ENCODE measurements around the gene ALDH1A3. TPM values are rescaled to one million over a fixed set of nuclear protein-coding genes. Genes with fewer than 3 reads are reported as not detected.
A peak's percentile ranks its signal among the peaks of the same experiment; 100 is the strongest.

Gene ALDH1A3
- 2.9 TPM for total RNA-seq
- long read RNA-seq, transcript ALDH1A3-201 (13 exons, 3,924 nt): major isoform, 6 of 6 reads
- long read RNA-seq, partial matches to known transcripts: 0 of 6 reads
- long read RNA-seq, other reads (novel, unspliced or antisense): 0 of 6 reads

DNA sequence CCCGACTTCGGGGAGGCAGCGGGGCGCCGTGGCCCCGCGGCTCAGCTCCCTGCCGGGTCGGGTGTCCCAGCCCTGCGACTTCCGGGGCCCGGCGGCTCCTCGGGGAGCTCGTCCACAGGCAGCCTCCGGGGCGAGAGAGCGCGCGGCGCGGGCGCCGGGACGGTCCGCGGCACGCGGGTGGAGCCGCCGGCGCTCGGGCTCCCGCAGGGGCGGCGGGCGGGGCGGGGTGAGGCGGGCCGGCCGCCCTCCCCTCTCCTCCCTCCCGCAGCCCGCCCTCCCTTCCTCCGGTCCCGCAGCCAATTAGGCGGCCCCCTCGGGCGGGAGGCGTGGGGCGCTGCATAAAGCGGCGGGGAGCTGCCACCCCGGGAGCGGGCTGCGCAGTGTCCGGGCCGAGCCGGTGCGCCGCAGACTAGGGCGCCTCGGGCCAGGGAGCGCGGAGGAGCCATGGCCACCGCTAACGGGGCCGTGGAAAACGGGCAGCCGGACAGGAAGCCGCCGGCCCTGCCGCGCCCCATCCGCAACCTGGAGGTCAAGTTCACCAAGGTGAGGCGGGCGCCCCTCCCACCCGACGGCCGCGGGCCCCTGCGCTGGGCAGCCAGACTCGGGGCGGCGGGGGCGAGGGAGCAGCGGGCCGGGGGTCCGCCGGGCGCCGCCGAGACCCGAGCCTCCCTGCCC lies at the start of gene ALDH1A3:
Gene ALDH1A3 (plus strand): TSS at position 368 of the 675 bp plus-strand sequence. CDS start 77 bp downstream, at position 445.
- intact Hi-C loops (cut with micrococcal nuclease): no loop called here
- Histone ChIP-seq H3K27me3 (ENCODE audit: low read depth) (peaks cover 98% of the 10 kb centered on the region), H3K36me3 (no peaks in the 10 kb centered on the region), H3K9me3 (replicated peaks) (no peaks in the 10 kb centered on the region), H3K27ac (replicated peaks) (no peak within 1 kb of the TSS), H3K4me1 (peaks cover 9% of the 10 kb centered on the region), H3K4me3 (peak within 1 kb of the TSS; percentile 66)
- peak; percentile 33 for DNase-seq
- TF ChIP-seq, protein P1, sequence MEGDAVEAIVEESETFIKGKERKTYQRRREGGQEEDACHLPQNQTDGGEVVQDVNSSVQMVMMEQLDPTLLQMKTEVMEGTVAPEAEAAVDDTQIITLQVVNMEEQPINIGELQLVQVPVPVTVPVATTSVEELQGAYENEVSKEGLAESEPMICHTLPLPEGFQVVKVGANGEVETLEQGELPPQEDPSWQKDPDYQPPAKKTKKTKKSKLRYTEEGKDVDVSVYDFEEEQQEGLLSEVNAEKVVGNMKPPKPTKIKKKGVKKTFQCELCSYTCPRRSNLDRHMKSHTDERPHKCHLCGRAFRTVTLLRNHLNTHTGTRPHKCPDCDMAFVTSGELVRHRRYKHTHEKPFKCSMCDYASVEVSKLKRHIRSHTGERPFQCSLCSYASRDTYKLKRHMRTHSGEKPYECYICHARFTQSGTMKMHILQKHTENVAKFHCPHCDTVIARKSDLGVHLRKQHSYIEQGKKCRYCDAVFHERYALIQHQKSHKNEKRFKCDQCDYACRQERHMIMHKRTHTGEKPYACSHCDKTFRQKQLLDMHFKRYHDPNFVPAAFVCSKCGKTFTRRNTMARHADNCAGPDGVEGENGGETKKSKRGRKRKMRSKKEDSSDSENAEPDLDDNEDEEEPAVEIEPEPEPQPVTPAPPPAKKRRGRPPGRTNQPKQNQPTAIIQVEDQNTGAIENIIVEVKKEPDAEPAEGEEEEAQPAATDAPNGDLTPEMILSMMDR (IDR thresholded peaks at IDR 0.05; ENCODE audit: borderline replicate concordance): no peak

DNA sequence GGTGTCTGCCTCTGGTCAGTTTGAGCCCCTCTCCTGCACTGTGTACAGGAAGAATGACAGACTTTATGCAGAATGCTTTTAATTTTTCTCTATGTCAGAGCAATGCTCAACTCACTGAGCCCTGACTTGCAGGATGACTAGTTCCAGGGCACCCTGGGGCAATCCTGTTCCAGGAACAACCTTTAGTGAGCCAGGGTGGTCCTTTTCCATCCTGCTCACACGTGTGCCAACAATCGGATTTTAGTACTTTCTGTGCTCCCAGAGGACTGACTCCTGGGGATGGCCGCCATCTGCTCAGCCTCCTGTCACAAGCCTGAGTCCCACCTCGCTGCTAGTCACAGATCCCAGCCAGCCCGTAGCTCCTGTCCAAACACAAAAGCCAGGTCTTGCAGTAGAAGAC lies 48.2 kb upstream of the ALDH1A3 start:
- intact Hi-C loops (cut with micrococcal nuclease): no loop called here
- Histone ChIP-seq H3K27ac (replicated peaks) (no peak overlapping the region), H3K27me3 (ENCODE audit: low read depth) (peaks cover 26% of the 10 kb centered on the region), H3K4me1 (no peaks in the 10 kb centered on the region), H3K4me3 (no peak overlapping the region), H3K9me3 (replicated peaks) (peaks cover 9% of the 10 kb centered on the region), H3K36me3 (no peaks in the 10 kb centered on the region)
- TF ChIP-seq, protein P1 (IDR thresholded peaks at IDR 0.05; ENCODE audit: borderline replicate concordance): no peak
- DNase-seq: no peak

DNA sequence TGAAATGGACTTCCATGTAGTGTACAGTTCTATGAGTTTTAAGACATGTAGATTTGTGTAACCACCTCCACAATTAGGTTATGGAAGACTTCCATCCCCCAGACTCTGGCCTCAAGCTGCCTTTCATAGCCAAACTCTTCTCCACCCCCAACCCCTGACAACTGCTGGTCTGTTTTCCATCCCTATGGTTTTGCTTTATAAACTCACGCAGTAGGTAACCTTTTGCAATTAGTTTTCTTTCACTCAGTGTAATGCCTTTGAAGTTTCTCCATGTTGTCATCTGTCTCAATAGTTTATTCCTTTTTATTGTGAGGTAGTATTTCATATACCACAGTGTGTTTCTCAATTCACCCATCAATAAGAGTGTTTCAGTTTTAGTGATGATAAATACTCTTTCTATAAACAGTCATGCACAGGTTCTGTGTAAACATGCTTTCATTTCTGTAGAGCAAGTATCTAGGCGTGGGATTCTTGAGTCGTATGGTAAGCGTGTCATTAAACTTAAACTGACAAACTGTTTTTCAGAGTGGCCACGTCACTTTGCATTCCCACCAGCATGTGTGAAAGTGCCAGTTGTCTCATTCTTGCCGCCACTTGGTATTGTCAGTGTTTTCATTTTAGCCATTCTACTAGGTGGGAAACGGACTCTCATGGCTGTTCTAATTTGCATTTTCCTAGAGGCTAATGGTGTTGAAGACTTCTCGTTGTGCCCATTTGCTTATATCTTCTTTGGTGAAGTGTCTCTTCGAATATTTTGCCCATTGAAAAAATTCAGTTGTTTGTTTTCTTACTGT lies 47.3 kb upstream of the ALDH1A3 start:
- Histone ChIP-seq H3K4me1 (no peaks in the 10 kb centered on the region), H3K4me3 (no peak overlapping the region), H3K27ac (replicated peaks) (no peak overlapping the region), H3K27me3 (ENCODE audit: low read depth) (peaks cover 33% of the 10 kb centered on the region), H3K36me3 (no peaks in the 10 kb centered on the region), H3K9me3 (replicated peaks) (peaks cover 9% of the 10 kb centered on the region)
- intact Hi-C loops (cut with micrococcal nuclease): no loop called here
- no peak for DNase-seq
- TF ChIP-seq, protein P1 (IDR thresholded peaks at IDR 0.05; ENCODE audit: borderline replicate concordance): no peak

DNA sequence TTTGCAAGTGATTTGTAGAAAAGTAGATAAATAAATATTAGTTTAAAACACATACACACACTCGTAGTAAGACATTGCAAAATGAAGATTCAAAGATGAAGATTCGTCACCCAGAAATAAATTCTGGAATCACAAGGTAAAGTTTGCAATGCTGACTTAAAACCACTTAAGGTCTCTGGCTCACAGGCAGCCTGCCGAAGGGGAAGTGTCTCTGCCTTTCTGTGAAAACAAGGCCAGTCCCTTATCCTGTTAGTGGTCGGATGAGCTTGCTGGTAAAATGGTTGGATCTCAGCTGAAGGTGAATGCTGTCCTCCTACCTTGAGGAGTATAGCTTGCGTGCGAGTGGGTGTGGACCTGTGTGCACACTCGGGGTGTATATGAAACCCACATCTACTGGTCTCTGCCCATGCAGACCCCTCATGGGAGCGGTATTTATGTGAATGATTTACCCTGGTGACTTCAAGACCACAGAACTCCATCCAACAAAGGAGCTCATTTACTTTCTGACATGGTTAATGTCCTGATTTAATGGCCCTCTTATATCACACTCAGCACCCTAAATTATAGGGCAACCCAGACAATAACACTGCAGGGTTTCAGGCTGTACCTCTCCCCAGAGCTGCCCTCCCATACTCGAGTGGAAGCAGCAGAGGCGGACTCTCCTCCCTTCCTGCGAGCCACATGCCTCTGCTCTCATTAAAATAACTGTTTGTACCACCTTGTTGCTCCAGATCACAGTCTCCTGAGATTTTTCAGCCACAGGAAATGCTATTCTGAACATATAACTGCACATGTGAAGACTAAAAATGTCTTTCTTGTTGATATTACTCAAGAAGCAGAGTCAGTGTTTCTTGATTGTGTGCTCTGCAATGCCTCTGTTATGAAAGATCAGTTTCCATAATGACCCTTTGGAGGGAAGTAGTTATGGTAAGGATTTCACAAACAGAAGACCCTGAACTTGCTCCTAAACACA lies 45.9 kb upstream of the ALDH1A3 start:
- Histone ChIP-seq H3K9me3 (replicated peaks) (no peaks in the 10 kb centered on the region), H3K4me1 (no peaks in the 10 kb centered on the region), H3K27ac (replicated peaks) (no peak overlapping the region), H3K36me3 (no peaks in the 10 kb centered on the region), H3K27me3 (ENCODE audit: low read depth) (peaks cover 33% of the 10 kb centered on the region), H3K4me3 (no peak overlapping the region)
- no peak for DNase-seq
- intact Hi-C loops (cut with micrococcal nuclease): no loop called here
- TF ChIP-seq, protein P1 (IDR thresholded peaks at IDR 0.05; ENCODE audit: borderline replicate concordance): no peak

DNA sequence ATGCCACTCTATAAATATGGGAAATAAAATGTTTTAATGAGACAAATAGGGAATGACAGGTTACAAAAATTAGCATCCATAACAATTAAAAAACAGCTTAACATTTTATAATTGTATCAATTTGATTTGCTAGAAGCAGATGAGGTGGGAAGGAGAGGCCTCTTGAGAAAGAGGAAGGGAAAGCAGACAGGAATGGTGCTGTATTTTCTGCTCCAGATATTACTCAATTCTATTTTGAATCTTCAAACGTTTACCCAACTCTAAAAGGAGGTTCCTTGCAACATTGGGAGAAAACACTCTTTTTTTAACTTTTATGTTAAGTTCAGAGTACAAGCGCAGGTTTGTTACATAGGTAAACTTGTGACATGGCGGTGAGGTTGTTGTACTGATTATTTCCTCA lies 44.9 kb upstream of the ALDH1A3 start:
- intact Hi-C loops (cut with micrococcal nuclease): no loop called here
- no peak overlapping the region for H3K27ac ChIP-seq (replicated peaks)
- no peaks in the 10 kb centered on the region for H3K36me3 ChIP-seq
- H3K27me3 ChIP-seq (ENCODE audit: low read depth): peaks cover 34% of the 10 kb centered on the region
- no peak overlapping the region for H3K4me3 ChIP-seq
- H3K9me3 ChIP-seq (replicated peaks): no peaks in the 10 kb centered on the region
- H3K4me1 ChIP-seq: no peaks in the 10 kb centered on the region
- DNase-seq: no peak
- TF ChIP-seq, protein P1 (IDR thresholded peaks at IDR 0.05; ENCODE audit: borderline replicate concordance): no peak
